ENCODE measurements around the gene ABHD17C.
A peak's percentile ranks its signal among the peaks of the same experiment; 100 is the strongest.

Gene ABHD17C

GRCh38 chr15:80777826-80778620, 82.9 kb downstream of the ABHD17C start:
- DNase-seq (ENCODE audit: low read depth, low spot score): no peak
- TF ChIP-seq, protein P1, sequence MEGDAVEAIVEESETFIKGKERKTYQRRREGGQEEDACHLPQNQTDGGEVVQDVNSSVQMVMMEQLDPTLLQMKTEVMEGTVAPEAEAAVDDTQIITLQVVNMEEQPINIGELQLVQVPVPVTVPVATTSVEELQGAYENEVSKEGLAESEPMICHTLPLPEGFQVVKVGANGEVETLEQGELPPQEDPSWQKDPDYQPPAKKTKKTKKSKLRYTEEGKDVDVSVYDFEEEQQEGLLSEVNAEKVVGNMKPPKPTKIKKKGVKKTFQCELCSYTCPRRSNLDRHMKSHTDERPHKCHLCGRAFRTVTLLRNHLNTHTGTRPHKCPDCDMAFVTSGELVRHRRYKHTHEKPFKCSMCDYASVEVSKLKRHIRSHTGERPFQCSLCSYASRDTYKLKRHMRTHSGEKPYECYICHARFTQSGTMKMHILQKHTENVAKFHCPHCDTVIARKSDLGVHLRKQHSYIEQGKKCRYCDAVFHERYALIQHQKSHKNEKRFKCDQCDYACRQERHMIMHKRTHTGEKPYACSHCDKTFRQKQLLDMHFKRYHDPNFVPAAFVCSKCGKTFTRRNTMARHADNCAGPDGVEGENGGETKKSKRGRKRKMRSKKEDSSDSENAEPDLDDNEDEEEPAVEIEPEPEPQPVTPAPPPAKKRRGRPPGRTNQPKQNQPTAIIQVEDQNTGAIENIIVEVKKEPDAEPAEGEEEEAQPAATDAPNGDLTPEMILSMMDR (IDR thresholded peaks at IDR 0.05; ENCODE audit: low read depth, low read length): no peak
- H3K4me3 ChIP-seq (ENCODE audit: low read depth, low read length): no peak overlapping the region
- in situ Hi-C loops (cut with HindIII; ENCODE audit: low sequenced_read_pairs): no loop called here

GRCh38 chr15:80778621-80778963, 83.5 kb downstream of the ABHD17C start:
- in situ Hi-C loops (cut with HindIII; ENCODE audit: low sequenced_read_pairs): no loop called here
- TF ChIP-seq, protein P1 (IDR thresholded peaks at IDR 0.05; ENCODE audit: low read depth, low read length): no peak
- DNase-seq (ENCODE audit: low read depth, low spot score): peak; percentile 24
- H3K4me3 ChIP-seq (ENCODE audit: low read depth, low read length): no peak overlapping the region

- DNase-seq (ENCODE audit: low read depth, low spot score): peak; percentile 78
- H3K4me3 ChIP-seq (ENCODE audit: low read depth, low read length): peak within 1 kb of the TSS; percentile 50
- in situ Hi-C loops (cut with HindIII; ENCODE audit: low sequenced_read_pairs): no loop called here
- TF ChIP-seq, protein P1 (IDR thresholded peaks at IDR 0.05; ENCODE audit: low read depth, low read length): peak; percentile 75
These were observed 84.0 kb downstream of the ABHD17C start, which contains the start of gene CEMIP for GRCh38 chr15:80778964-80779657. Gene CEMIP (plus strand): TSS chr15:80779370. CDS start chr15:80873880, 94,510 bp downstream.

GRCh38 chr15:80779658-80780415, 84.7 kb downstream of the ABHD17C start:
- peak; percentile 36 for DNase-seq (ENCODE audit: low read depth, low spot score)
- TF ChIP-seq, protein P1 (IDR thresholded peaks at IDR 0.05; ENCODE audit: low read depth, low read length): peak; percentile 3
- in situ Hi-C loops (cut with HindIII; ENCODE audit: low sequenced_read_pairs): no loop called here
- H3K4me3 ChIP-seq (ENCODE audit: low read depth, low read length): peak overlapping the region; percentile 50

GRCh38 chr15:80780416-80781221, 85.5 kb downstream of the ABHD17C start:
- TF ChIP-seq, protein P1 (IDR thresholded peaks at IDR 0.05; ENCODE audit: low read depth, low read length): no peak
- peak; percentile 65 for DNase-seq (ENCODE audit: low read depth, low spot score)
- in situ Hi-C loops (cut with HindIII; ENCODE audit: low sequenced_read_pairs): no loop called here
- H3K4me3 ChIP-seq (ENCODE audit: low read depth, low read length): peak overlapping the region; percentile 50

DNA sequence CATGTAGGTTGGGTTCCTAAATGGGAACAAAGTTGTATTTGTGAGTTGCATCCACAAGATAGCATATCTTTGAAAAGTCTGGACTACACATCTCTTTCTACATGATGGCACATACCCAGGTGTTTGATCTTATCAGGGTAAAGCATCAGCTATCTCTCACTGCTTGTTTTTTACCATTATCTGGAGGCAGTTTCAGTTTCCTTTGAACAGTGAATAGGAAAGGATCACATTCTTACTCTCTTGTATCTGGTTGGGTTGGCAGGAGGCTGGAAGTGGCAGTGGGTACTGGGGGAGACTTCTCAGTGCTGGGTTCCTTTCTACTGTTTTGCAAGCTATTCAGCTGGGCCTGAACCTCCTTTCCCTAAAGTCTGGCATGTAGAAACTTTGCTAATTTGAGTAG, 88.2 kb downstream of the ABHD17C start:
- no peak for DNase-seq (ENCODE audit: low read depth, low spot score)
- in situ Hi-C loops (cut with HindIII; ENCODE audit: low sequenced_read_pairs): no loop called here
- no peak overlapping the region for H3K4me3 ChIP-seq (ENCODE audit: low read depth, low read length)
- TF ChIP-seq, protein P1 (IDR thresholded peaks at IDR 0.05; ENCODE audit: low read depth, low read length): no peak
